IPS DF 4.7 (cell line): ENCODE results near the gene NR0B2.
A peak's percentile ranks its signal among the peaks of the same experiment; 100 is the strongest.
"Not testable (repeated sequence)": the region's sequence is repeated elsewhere in the genome, so short reads cannot be mapped to it uniquely, and the experiment has no call there.

Experiments
- DNase-seq: peaks from one replicate; pipeline ENCODE4 v3.0.0-alpha.2; 2013; ENCODE audit warnings: low spot score; ENCODE audit errors: extremely low read depth

Gene NR0B2, protein sequence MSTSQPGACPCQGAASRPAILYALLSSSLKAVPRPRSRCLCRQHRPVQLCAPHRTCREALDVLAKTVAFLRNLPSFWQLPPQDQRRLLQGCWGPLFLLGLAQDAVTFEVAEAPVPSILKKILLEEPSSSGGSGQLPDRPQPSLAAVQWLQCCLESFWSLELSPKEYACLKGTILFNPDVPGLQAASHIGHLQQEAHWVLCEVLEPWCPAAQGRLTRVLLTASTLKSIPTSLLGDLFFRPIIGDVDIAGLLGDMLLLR

DNA sequence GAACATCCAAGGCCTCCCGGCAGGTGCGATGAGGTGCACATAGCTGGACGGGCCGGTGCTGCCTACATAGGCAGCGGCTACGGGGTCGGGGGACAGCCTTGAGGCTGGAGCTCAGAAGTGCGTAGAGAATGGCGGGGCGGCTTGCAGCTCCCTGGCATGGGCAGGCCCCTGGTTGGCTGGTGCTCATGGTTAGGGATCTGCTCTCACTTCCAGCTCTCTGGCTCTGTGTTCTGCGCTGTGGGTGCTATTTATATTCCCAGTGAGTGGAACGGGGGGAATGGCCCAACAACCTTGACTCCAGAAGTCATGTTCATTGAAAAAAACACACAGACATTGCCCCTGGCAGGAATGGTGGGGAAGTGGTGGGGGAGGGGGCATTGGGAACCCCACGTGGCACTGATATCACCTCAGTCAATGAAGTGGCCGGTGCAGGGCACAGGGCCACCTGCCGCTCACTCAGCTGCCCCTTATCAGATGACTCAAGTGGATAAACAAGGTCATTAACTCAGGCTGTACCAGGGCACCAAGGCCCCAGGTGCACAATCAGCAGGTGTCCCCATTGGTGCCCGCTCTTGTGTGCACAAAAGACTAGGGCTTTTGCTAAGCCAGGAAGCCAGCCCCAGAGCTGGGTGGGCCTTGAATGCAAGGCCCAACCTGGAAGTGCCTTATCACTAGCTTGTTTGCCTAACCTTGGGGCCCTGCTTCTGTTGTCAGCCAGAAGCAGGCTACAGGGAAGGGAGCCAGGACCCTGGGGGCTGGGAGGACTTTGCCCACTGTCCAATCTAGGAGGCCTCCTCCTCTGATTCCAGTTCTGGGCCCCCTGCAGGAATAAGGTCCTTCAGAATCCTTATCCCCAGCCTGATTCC, at the start of gene NR0B2:
NR0B2 (minus strand) TSS at position 222 of the 866 bp plus-strand sequence; CDS start at position 187, 35 bp downstream.
- DNase-seq: no peak

DNA sequence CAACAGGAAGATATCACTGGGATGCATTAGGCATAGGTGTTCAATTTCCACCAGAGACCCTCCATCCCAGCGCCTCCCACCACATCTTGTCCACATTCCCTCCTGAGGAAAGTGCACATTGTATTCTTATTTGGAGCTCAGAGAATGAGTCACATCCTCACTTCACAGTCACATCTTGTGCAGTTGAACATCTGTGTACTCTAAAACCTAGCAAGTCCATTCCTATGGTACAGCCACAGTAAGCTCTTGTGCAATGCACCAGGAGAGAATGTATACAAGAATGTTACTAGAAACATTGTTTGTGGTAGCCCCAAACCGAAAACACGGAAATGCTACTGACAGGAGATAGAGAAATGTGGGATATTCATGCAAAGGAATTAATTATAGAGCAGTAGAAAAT, 48.1 kb upstream of the NR0B2 start:
- no peak for DNase-seq

DNA sequence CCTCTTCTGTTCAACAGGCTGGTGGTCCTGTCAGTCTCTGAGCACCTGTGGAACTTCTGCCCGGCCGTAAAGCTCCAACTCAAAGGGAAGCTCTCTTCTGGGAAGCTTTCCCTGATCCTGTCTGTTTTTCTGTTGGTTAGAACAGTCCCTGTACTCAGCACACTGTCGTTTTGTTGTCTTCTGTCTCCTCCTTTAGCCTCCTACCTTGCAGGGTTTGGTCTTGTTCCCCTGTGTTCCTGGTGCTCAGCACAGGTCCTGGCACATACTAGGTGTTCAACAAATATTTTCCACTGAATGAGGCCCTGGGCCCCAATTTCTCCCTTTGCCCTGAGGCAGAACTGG, 46.8 kb upstream of the NR0B2 start:
- no peak for DNase-seq

DNA sequence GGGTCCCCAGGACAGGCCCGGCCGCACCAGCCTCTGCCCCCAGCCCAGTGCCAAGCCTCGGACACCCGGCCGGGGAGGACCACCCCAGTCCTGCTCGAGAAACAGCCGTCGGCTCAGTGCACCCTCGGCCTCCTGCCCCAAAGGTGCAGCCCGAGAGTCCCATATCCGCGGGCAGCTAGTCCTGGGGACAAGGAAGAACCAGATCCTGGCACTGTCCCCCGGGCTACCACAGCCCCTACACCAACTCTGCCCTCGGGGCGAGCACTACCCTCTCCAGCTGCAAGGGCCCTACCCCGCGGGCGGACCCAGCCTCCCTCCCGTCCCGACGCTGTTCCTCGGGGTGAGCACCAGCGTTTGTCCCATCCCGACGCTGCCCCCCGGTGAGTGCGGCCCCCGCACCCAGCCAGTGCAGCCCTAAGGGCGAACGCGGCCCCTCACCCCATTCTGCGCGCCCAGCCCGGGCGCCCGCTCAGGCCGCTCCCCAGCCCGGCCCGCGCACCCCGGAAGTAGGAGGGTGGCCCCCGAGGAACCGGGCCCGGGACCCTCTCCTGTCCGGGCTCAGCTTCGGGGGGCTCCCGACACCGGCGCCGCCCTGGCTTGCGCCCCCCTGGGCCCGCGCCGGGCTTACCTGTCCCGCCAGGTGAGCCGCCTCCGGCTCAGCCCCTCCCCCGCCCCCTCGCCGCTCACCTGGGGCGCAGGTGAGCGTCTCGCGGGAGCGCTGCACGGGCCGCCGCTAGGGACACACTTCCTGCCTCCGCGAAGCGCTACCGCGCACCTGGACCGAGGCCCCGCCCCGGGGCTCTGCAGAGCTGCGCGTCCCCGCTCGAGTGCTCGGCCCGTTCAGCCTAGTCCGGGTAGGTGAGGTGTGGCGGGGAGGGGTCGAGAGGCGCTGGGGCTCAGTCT, 46.2 kb upstream of the NR0B2 start, which contains the start of gene KDF1:
KDF1 (minus strand) TSS at position 747 of the 903 bp plus-strand sequence. CDS start 8,088 bp downstream, outside the sequence.
- peak; percentile 66 for DNase-seq

DNA sequence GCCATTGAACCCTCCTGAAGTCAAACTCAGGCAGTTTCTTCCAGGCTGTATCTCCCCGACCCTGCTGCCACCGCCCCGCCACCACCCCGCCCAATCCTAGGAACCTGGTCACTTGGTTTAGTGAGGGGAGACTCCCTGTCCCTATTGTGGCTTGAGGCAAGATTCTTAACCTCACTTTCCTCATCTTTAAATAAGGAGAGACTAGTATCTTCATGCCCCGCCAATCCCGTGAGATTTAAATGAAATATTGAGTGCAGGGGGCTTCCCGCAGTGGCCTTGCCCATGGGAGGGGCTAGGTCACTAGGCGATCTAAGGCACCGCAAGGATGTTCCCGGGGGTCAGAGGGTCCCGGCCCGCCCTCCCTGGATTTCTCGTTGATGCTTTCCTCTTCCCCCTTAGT, 45.5 kb upstream of the NR0B2 start:
- DNase-seq: no peak

DNA sequence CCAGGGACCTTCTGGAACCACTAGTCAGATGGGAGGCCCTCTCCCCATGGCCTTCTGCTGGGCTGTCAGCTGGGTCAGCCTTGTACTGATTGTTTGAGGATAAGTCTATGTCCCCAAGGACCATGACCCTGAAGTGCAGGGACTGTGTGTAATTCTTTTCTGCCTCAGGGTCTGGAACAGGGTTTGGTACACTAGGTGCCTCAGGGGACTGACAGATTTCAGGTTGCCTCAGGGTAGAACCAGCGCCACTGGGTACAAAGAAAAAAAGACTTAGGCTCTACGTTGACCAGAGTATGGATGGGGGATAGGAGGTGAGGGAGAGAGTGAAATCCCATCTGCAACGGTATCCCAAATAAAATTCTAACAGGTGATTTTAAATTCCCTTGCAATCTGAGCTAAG, 43.5 kb upstream of the NR0B2 start:
- DNase-seq: no peak

DNA sequence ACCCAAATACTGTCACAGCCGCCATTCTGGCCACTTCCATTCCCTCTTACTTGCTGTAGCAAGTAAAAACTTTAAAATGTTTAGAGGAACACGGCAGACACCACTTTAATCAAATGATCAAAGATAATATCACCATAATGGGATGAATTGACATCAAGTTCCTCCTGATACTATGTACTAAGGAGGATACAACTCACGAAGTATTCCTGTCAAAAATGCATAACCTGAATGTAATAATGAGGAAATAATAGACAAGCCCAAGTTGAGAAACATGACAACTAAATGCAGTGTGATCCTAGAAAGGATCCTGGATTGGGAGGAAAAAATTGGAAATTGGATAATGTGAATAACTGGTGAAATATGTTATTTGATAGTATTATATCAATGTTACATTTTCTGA, 42.5 kb upstream of the NR0B2 start:
- DNase-seq: no peak

DNA sequence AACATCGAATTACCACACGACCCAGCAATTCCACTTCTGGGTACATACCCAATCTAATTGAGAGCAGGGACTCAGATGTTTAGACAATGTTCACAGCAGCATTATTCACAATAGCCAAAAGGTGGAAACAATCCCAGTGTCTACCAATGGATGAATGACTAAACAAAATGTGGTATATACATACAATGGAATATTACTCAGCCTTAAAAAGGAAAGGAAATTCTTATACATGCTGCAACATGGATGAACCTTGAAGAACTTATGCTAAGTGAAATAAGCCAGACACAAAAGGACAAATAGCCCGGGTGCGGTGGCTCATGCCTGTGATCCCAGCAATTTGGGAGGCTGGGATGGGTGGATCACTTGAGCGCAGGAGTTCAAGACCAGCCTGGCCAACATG, 39.6 kb upstream of the NR0B2 start:
- DNase-seq: no peak

DNA sequence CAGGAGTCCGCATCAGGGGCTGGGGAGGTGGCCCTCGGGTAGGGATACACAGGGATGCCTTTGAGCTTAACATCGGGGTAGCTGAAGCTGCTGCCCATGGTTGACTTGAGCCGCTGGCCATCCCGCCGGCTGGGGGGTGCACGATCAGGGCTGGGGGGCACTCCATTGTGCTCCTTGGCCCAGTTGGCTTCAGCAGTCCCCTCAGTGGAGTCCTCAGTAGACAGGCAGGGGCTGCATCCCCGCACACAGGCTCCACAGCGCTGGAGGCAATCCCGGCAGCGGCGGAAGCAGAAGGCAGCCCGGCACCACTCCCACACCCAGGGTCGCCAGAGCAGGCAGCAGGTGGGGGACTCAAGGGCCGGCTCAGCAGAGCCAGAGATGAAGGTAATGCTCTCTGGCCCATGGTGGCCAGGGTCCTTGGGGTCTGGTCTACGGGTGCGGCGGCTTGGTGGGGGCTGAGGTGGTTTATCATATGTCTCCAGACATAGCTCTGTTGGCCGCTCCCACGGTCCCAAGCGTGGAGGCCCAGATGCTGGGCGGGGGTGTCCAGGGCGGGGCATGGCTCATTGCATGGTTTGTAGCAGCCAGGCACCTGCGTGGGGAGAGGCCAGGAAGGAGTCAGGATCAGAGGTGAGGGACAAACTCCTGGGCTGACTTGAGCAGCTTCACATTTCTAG, 38.2 kb upstream of the NR0B2 start:
- DNase-seq: no peak

DNA sequence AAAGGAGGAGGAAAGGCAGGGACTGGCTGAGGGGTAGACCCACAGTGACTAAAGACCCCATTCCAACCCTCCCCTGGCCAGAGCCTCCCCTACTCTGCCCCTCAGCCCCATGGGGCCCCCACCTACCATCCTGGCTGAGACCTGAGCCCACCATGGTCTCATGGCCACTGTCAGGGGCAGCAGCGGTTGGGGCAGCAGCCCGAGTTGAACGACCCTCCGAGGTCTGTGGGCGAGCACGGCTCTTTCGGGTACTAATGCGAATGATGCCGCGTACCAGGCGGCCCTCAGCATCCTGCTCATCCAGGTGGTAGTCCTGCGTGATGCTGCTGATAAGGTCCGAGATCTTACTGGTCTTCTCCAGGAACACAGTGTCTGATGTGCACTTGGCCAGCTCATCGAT, 37.4 kb upstream of the NR0B2 start:
- DNase-seq: no peak

DNA sequence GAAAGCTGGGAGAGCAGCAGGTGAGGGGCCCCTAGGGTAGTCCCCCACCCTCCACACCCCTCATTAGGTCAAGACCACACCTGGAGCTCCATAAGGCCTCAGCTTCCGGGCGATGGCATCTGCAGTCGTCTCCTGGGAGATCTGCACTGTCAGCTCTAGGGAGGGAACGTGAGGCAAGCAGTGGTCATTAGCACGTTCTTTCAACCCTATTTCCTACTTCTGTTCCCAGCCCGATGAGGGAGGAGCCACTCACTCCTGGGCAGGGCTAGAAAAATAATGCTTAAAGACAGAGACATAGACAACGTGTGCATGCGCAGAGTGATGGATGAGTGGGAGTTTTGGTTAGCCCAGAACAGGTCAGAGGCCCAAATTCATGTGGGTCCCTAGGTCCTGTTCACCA, 36.8 kb upstream of the NR0B2 start:
- no peak for DNase-seq

DNA sequence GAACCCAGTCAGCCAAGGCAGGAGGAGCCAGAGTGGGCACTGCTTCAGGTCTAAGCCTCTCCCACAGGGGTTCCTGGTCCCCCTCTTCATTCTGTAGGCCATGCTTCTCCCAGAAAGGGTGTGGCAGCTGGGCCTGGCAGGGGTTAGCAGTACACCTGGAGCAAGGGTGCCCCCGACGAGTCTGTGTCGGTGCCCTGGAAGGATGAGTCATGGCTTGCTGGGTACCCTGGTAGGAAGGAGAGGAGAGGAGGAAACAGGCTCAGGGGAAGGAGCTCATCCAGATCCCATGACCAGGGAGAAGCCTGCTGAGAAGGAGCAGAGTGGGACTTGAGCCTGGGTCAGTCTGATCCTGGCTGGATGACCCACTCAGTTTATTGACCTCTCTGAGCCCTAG, 36.1 kb upstream of the NR0B2 start:
- DNase-seq: no peak

DNA sequence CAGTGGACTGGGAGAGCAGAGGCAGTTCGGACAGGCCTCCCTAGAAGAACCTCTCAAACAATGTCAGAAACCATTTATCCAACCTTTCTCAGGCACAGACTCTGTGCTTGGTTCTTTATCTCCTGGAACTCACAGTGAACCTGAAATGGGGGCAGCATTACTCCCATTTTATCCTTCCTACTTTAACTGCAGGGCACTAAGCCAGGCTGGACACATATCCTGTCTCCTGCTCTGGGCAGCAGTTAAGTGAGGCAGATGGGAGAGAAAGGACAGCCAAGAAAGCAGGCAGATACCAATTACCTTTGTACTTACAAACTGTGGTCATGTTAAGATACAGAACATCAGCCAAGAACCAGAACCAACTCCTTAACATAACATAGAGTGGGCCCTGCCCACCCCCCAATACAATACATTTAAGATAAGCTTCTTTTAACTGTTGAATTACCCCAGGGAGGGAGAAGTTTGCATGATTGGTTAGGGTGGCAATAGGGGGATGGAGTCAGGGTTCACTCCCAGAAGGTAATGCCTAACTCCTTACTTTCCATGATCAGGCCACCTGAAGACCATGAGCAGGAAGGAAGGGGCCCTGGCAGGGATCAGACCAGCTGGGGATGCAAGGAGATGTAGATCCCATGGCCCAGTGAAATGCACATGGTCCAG, 35.6 kb upstream of the NR0B2 start:
- no peak for DNase-seq

DNA sequence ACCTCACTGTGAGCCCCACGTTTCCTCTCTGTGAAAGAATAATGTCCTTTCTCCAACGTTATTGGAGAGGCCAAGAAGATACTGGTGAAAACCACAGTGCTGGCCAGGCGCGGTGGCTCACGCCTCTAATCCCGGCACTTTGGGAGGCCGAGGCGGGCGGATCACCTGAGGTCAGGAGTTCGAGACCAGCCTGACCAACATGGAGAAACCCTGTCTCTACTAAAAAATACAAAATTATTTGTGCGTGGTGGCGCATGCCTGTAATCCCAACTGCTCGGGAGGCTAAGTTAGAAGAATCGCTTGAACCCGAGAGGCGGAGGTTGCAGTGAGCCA, 34.9 kb upstream of the NR0B2 start:
- not testable (repeated sequence) for DNase-seq

DNA sequence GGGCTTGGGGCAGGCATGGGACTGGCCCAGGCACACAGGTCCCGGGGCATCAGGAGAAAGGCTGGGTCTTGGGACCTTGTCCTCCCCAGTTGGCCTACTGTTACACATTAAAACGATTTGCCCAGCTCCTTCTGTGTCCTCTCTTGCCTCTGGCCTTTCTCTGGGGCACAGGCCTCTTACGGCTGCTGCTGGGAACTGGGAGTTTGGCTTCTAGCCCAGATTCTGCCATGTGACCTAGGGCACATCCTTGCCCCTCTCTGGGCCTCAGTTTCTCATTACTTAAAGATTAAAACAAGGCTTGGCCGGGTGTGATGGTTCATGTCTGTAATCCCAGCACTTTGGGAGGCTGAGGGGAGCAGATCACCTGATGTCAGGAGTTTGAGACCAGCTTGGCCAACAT, 32.5 kb upstream of the NR0B2 start:
- DNase-seq: no peak

DNA sequence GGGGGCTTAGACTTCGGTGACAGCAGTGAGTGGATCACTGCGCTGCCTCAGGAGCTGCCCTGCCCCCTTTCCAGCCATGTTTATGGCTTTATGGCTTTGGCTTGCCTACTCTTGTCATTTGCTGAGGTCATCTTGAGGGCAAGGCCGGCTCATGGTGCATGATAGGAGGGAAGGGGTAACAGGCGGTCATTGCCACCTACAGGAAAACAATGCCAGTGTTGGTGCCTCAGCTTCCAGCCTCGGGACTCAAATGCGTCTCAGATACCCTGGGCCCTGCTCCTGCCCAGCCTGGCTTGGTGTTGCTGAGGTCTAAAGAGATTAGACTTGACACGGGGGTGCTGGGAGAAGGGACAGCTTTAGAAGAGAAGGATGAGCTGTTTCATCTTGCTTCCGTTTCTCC, 32.0 kb upstream of the NR0B2 start:
- no peak for DNase-seq

DNA sequence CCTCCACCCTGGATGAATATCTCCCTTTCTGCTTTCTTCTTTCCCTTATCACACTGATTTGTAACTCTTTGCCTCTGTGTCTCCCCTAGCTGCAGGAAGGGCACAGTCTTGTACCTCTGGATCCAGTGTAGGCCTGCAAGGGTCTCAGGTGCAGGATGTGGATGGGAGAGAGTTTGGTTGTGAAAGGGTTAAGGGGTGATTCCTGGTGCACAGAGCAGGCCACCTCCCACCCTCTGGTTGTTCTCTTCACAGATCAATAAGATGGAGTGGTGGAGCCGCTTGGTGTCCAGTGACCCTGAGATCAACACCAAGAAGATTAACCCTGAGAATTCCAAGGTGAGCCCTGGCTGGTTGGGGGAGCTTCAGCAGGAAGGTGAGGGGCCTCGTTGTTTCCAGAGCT, 31.4 kb upstream of the NR0B2 start:
- no peak for DNase-seq

DNA sequence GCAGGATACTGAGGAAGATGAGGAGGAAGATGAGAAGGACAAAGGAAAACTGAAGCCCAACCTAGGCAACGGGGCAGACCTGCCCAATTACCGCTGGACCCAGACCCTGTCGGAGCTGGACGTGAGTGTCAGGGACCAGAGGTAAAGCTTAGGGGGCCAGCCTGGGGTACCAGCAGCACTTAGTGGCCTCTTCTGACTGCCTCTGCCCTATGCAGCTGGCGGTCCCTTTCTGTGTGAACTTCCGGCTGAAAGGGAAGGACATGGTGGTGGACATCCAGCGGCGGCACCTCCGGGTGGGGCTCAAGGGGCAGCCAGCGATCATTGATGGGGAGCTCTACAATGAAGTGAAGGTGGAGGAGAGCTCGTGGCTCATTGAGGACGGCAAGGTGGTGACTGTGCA, 28.9 kb upstream of the NR0B2 start:
- no peak for DNase-seq

DNA sequence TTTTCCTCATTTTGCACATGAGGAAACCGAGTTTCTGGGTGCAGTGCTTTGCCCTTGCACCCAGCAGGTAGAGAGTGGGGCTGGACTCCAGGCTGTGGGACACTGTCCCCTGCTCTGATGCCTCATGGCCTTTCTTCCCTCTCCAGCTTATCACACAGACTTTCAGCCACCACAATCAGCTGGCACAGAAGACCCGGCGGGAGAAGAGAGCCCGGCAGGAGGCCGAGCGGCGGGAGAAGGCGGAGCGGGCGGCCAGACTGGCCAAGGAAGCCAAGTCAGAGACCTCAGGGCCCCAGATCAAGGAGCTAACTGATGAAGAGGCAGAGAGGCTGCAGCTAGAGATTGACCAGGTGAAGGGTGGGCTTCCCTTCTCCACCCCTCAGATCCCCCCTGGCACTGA, 27.5 kb upstream of the NR0B2 start:
- no peak for DNase-seq

DNA sequence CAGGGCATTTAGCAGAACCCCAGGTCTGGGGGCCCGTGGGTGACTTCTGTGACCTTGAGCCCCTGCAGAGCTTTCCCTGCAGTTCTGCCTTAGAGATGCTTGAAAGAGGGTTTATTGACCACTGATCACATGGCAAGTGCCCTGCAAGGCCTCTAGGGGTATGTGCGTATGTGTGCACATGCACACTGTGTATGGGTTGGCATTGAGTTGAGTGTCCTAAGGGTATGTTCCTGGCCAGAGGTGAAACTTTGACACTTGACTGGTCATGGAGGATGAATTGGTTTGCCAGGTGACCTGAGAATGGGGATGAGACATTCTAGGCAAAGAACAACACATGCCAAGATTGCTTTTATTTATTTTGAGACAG, 24.9 kb upstream of the NR0B2 start:
- DNase-seq: no peak
